Smooth muscle cell of the brain vasculature (primary cell): ENCODE data around the gene FOXD1.
"Not testable (repeated sequence)": the region's sequence is repeated elsewhere in the genome, so short reads cannot be mapped to it uniquely, and the experiment has no call there.

Experiments used
- DNase-seq: peaks from one replicate; pipeline ENCODE4 v3.0.0-alpha.2; 2012; ENCODE audit warnings: low read depth, low spot score

Gene FOXD1

GRCh38 chr5:73417303-73418034 is 31.1 kb downstream of the FOXD1 start:
- no peak for DNase-seq

- no peak for DNase-seq
Measured at GRCh38 chr5:73415617-73416016, 33.0 kb downstream of the FOXD1 start.

- DNase-seq: no peak
Measured at GRCh38 chr5:73415171-73415570, 33.4 kb downstream of the FOXD1 start.

- DNase-seq: no peak
Measured at GRCh38 chr5:73412597-73412988, 36.0 kb downstream of the FOXD1 start.

- no peak for DNase-seq
Measured at GRCh38 chr5:73411936-73412596, 36.5 kb downstream of the FOXD1 start.

- not testable (repeated sequence) for DNase-seq
Measured at GRCh38 chr5:73409927-73410326, 38.6 kb downstream of the FOXD1 start.

- DNase-seq: no peak
Measured at GRCh38 chr5:73405691-73406090, 42.9 kb downstream of the FOXD1 start.

- DNase-seq: no peak
Measured at GRCh38 chr5:73399775-73400174, 48.8 kb downstream of the FOXD1 start.
